ENCODE results near the gene TMEM186.
"Not testable (repeated sequence)": the region's sequence is repeated elsewhere in the genome, so short reads cannot be mapped to it uniquely, and the experiment has no call there.

The TMEM186 gene, protein sequence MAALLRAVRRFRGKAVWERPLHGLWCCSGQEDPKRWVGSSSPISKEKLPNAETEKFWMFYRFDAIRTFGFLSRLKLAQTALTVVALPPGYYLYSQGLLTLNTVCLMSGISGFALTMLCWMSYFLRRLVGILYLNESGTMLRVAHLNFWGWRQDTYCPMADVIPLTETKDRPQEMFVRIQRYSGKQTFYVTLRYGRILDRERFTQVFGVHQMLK

DNA sequence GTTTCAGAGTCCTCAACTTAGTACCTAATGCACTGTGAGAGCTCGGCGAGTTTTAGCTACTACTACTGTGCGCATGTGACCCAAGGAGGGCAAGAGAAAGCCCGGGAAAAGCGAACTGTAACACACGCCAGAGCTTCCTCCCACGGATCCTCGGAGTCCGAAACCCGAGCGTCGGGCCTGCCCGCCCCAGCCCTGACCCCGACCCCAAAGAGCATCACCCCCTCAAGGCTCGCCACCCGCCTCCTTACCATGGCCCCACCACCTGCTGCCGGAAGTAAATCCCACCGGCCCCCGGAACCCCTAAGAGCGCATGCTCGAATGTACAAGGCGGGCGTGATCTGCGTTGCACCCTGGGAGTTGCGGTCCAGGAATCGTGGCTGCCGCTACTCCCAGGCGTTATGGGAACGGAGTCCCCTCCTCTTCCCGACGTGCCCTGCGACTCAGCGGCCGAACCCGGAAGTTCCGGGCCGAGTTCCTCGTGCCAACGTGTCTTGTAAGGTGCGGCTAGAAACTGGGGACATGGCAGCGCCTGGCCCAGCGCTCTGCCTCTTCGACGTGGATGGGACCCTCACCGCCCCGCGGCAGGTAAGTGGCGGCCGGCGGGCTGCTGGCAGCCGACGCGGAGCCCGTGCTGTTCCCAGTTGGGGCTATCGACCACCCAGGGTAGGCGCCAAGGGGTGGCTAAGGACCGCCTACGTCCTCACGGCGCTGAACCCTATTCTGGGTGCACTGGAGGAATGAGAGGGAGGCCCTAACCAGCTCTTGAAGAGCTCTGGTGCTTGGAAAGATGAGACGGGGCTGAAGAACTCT is at the start of gene TMEM186, which contains the start of gene PMM2:
Gene TMEM186, minus strand, starts transcription at position 276 of the 810 bp plus-strand sequence. Its CDS starts 25 bp downstream, at position 251.
Gene PMM2, plus strand, starts transcription at position 476 of the 810 bp plus-strand sequence. Its CDS starts 44 bp downstream, at position 520.
- peak within 1 kb of the TSS; percentile 79 to 95 (median 89) for H3K27ac ChIP-seq
- H3K36me3 ChIP-seq = peaks cover 21 to 53% (median 33%) of the 10 kb centered on the region in 11 experiments
- H4K20me1 ChIP-seq = peaks cover 6 to 49% (median 41%) of the 10 kb centered on the region in 11 experiments; a peak in 21 of 22 replicates
- H3K4me1 ChIP-seq = peaks cover 32 to 46% (median 40%) of the 10 kb centered on the region in 10 experiments
- H3K9ac ChIP-seq = peak within 1 kb of the TSS; percentile 79 to 97 (median 92)
- peak within 1 kb of the TSS; percentile 75 to 98 (median 91) for H3K4me3 ChIP-seq
- H3K4me2 ChIP-seq = peak within 1 kb of the TSS; percentile 93 to 100 (median 98)
- no peaks in the 10 kb centered on the region for H3K27me3 ChIP-seq
- TF ChIP-seq Cebpa-rat (IDR thresholded peaks at IDR 0.05) = no peak
- H3K9me3 ChIP-seq (replicated peaks in 1 of 11) = no peaks in the 10 kb centered on the region

GRCh38 chr16:8847145-8847544 is 49.7 kb upstream of the TMEM186 start:
- no peak overlapping the region for H3K4me3 ChIP-seq
- no peaks in the 10 kb centered on the region for H3K9me3 ChIP-seq (replicated peaks in 1 of 11)
- H4K20me1 ChIP-seq = peaks cover 21 to 99% (median 75%) of the 10 kb centered on the region in 11 experiments; a peak in 21 of 22 replicates
- TF ChIP-seq Cebpa-rat (IDR thresholded peaks at IDR 0.05) = no peak
- H3K4me1 ChIP-seq = peaks cover 42 to 82% (median 69%) of the 10 kb centered on the region in 10 experiments
- H3K36me3 ChIP-seq = peaks cover 34 to 70% (median 59%) of the 10 kb centered on the region in 11 experiments
- H3K27me3 ChIP-seq = no peaks in the 10 kb centered on the region
- H3K4me2 ChIP-seq = peak overlapping the region in 4 of 11 experiments; percentile 1 to 65 (median 14); a peak in 5 of 22 replicates
- H3K27ac ChIP-seq = peak overlapping the region in 3 of 11 experiments; percentile 8 to 39 (median 26); a peak in 2 of 22 replicates
- no peak overlapping the region for H3K9ac ChIP-seq

GRCh38 chr16:8846401-8846932 is 49.0 kb upstream of the TMEM186 start:
- peaks cover 21 to 95% (median 68%) of the 10 kb centered on the region in 11 experiments; a peak in 21 of 22 replicates for H4K20me1 ChIP-seq
- peaks cover 34 to 63% (median 52%) of the 10 kb centered on the region in 11 experiments for H3K36me3 ChIP-seq
- peak overlapping the region in 1 of 11 experiments; percentile 26; a peak in 1 of 22 replicates for H3K27ac ChIP-seq

DNA sequence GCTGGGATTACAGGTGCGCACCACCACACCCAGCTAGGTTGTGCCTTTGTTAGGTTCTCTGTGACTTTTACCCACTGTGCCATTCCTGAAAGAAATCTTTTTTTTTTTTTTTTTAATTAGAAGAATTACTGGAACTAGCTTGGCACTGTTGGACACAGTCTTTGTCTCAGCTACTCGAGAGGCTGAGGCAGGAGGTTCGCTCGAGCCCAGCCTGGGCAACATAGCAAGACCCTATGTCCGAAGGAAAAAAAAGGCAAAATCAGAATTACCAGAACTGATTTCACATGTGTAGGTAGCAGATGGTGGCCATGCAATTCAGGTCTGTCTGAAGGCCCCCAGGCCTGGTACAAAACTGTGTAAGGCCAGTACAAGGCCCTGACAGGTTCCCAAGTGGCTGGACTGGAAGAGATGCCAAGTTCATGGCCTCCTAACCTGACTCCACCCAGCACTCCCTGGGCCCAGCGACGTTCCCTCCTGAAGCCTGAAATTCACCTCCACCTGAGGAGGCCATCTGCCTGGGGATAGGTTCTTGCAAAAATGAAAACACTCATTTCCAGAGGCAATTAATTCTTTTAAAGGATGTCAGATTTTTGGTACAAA is 48.4 kb upstream of the TMEM186 start:
- H3K4me2 ChIP-seq = peak overlapping the region in 6 of 11 experiments; percentile 1 to 65 (median 23); a peak in 8 of 22 replicates
- H3K36me3 ChIP-seq = peaks cover 34 to 57% (median 48%) of the 10 kb centered on the region in 11 experiments
- H3K4me3 ChIP-seq = no peak overlapping the region
- H3K9ac ChIP-seq = no peak overlapping the region
- H3K4me1 ChIP-seq = peaks cover 29 to 68% (median 55%) of the 10 kb centered on the region in 10 experiments
- H4K20me1 ChIP-seq = peaks cover 22 to 90% (median 62%) of the 10 kb centered on the region in 11 experiments; a peak in 21 of 22 replicates
- H3K9me3 ChIP-seq (replicated peaks in 1 of 11) = no peaks in the 10 kb centered on the region
- H3K27me3 ChIP-seq = no peaks in the 10 kb centered on the region
- TF ChIP-seq Cebpa-rat (IDR thresholded peaks at IDR 0.05) = no peak
- H3K27ac ChIP-seq = peak overlapping the region in 3 of 11 experiments; percentile 24 to 32 (median 32); a peak in 3 of 22 replicates

More at GRCh38 chr16:8846401-8846932, 49.0 kb upstream of the TMEM186 start:
- H3K4me2 ChIP-seq = peak overlapping the region in 6 of 11 experiments; percentile 1 to 65 (median 26); a peak in 8 of 22 replicates
- H3K4me1 ChIP-seq = peaks cover 35 to 75% (median 62%) of the 10 kb centered on the region in 10 experiments
- no peaks in the 10 kb centered on the region for H3K9me3 ChIP-seq (replicated peaks in 1 of 11)
- no peak for TF ChIP-seq Cebpa-rat (IDR thresholded peaks at IDR 0.05)
- H3K27me3 ChIP-seq = no peaks in the 10 kb centered on the region
- H3K4me3 ChIP-seq = no peak overlapping the region
- no peak overlapping the region for H3K9ac ChIP-seq

- H3K9ac ChIP-seq; H3K27me3 ChIP-seq; H3K27ac ChIP-seq; H3K4me2 ChIP-seq; H3K9me3 ChIP-seq (replicated peaks in 1 of 11); H3K4me3 ChIP-seq: not testable (repeated sequence)
- H3K4me1 ChIP-seq = peaks cover 4 to 43% (median 30%) of the 10 kb centered on the region in 10 experiments
- H3K36me3 ChIP-seq = peaks cover 23 to 43% (median 30%) of the 10 kb centered on the region in 11 experiments
- peaks cover 23 to 89% (median 53%) of the 10 kb centered on the region in 11 experiments; a peak in 21 of 22 replicates for H4K20me1 ChIP-seq
Measured at GRCh38 chr16:8843296-8843695, 45.9 kb upstream of the TMEM186 start.

DNA sequence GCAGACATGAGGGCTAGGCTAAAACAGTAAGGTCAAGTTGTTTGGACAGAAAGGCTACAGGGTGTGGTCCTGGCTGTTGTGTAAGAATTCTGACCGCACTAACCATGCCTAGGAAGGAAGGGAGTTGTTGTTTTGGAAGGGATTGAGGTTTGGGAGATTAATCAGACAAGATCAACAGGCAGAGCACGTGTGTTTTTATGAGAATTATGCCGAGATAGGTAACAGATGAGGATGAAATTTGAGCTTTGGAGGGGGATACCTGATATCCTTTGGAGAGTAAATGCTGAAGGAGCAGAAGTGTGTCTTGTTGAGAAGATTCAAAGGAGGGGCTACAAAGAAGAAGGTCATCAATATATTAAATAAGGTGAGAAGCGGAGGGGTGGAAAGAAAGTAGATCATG is 44.6 kb upstream of the TMEM186 start:
- H3K27me3 ChIP-seq; H3K4me2 ChIP-seq; H3K9ac ChIP-seq; H3K4me3 ChIP-seq; H3K9me3 ChIP-seq (replicated peaks in 1 of 11); H3K27ac ChIP-seq: not testable (repeated sequence)
- peaks cover 0 to 30% (median 18%) of the 10 kb centered on the region in 10 experiments; a peak in 16 of 20 replicates for H3K4me1 ChIP-seq
- peaks cover 18 to 90% (median 40%) of the 10 kb centered on the region in 11 experiments; a peak in 21 of 22 replicates for H4K20me1 ChIP-seq
- H3K36me3 ChIP-seq = peaks cover 12 to 36% (median 20%) of the 10 kb centered on the region in 11 experiments

DNA sequence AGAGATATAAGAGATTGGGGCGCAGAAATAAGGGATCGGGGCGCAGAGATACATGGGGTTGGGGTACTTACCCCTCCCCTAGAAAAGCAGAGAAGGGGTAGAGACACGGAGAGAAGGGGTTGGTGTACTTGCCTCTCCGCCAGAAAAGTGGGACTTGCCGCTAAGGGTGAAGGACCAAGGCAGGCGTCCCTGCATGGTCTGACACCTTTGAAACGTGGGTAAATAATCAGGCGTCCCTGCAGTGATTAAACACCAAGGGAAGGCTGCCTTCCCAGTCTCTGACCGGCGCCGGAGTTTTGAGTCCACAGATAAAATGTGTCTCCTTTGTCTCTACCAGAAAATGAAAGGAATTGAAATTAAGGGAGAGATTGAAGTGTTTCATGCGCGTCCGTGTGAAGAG is 40.2 kb upstream of the TMEM186 start:
- not testable (repeated sequence) for H3K9ac ChIP-seq; H3K27me3 ChIP-seq; H3K9me3 ChIP-seq (replicated peaks in 1 of 11); H3K4me3 ChIP-seq; H3K4me2 ChIP-seq
- peaks cover 0 to 13% (median 0%) of the 10 kb centered on the region in 11 experiments; a peak in 2 of 22 replicates for H3K36me3 ChIP-seq
- H3K4me1 ChIP-seq = peaks cover 13 to 30% (median 23%) of the 10 kb centered on the region in 10 experiments
- H4K20me1 ChIP-seq = peaks cover 0 to 73% (median 16%) of the 10 kb centered on the region in 11 experiments; a peak in 14 of 22 replicates
- H3K27ac ChIP-seq = 0 out of 22 replicates have a peak overlapping the region, but pooled peaks of 1 of the 11 experiments have one; percentile 11

GRCh38 chr16:8836797-8837196 is 39.4 kb upstream of the TMEM186 start:
- Histone ChIP-seq H4K20me1 (peaks cover 0 to 73% (median 24%) of the 10 kb centered on the region in 11 experiments; a peak in 15 of 22 replicates), H3K4me1 (peaks cover 21 to 38% (median 31%) of the 10 kb centered on the region in 10 experiments), H3K36me3 (peaks cover 0 to 19% (median 5%) of the 10 kb centered on the region in 11 experiments; a peak in 5 of 22 replicates)
- H3K4me3 ChIP-seq; H3K9me3 ChIP-seq (replicated peaks in 1 of 11); H3K4me2 ChIP-seq; H3K27me3 ChIP-seq; H3K9ac ChIP-seq; H3K27ac ChIP-seq: not testable (repeated sequence)

Data from BLaER1 treated with 17β-estradiol and CSF1 and Interleukin-3, amounts not matched to agents 10 nM and 100 nM (cell line).